Loucy (cell line): ENCODE measurements around the gene TTC7B.

Source experiments
- EZH2phosphoT487 ChIP-seq: fragments of 200-600 bp; IDR thresholded peaks from 2 replicates; pipeline ENCODE4 v1.6.1; 2018; ENCODE audit warnings: antibody characterized with exemption, mild to moderate bottlenecking, moderate library complexity, borderline replicate concordance
- TF ChIP-seq, protein P1 (sequence below): fragments of 200-600 bp; sonication (generic); conservative IDR thresholded peaks from 2 replicates; pipeline ENCODE4 v1.5.1; 2014; ENCODE audit warnings: mild to moderate bottlenecking, antibody characterized with exemption, low read length

DNA sequence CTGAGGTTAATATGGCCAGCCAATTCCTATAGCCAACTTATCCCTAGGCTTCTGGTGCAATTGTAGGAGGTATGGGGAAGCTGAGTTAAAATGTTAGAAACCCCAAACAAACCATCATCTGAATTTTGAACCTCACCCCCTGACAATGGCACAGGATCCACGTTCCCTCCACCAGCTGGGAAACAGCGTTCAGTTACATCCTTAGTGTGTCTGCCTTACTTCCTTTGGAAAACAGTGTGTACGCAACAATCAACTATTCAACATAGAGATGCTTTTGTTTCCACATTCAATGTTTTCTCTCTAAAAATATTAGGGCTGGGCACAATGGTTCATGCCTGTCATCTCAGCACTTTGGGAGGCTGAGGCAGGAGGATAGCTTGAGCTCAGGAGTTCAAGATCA, 203.4 kb downstream of the TTC7B start:
- TF ChIP-seq, protein P1, sequence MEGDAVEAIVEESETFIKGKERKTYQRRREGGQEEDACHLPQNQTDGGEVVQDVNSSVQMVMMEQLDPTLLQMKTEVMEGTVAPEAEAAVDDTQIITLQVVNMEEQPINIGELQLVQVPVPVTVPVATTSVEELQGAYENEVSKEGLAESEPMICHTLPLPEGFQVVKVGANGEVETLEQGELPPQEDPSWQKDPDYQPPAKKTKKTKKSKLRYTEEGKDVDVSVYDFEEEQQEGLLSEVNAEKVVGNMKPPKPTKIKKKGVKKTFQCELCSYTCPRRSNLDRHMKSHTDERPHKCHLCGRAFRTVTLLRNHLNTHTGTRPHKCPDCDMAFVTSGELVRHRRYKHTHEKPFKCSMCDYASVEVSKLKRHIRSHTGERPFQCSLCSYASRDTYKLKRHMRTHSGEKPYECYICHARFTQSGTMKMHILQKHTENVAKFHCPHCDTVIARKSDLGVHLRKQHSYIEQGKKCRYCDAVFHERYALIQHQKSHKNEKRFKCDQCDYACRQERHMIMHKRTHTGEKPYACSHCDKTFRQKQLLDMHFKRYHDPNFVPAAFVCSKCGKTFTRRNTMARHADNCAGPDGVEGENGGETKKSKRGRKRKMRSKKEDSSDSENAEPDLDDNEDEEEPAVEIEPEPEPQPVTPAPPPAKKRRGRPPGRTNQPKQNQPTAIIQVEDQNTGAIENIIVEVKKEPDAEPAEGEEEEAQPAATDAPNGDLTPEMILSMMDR = no peak
- no peak for TF ChIP-seq EZH2phosphoT487
